BJ (cell line): ENCODE data around the gene IBSP. TPM values are rescaled to one million over a fixed set of nuclear protein-coding genes. Genes with fewer than 3 reads are reported as not detected.

ENCODE experiments used
- CTCF ChIA-PET: fragments of 350-600 bp; formaldehyde crosslinking; extraction: SDS; loops from one replicate; lab custom pipeline; 2021; ENCODE audit warnings: antibody characterized with exemption, inconsistent platforms; lab: Yijun Ruan, JAX
- POLR2A ChIA-PET: fragments of 300-600 bp; sonication (Branson Sonifier 250); formaldehyde crosslinking; extraction: SDS; loops from one replicate; lab custom pipeline; 2021; ENCODE audit warnings: antibody characterized with exemption; lab: Charles Lee
- DNase-seq: peaks from one replicate; pipeline ENCODE4 v3.0.0-alpha.2; 2011; ENCODE audit warnings: low read depth
- H3K27me3 ChIP-seq: 2 replicates; pipeline ENCODE4 v1.6.0; 2011; ENCODE audit warnings: low read length; ENCODE audit not compliant: control insufficient read depth, insufficient read depth
- H3K36me3 ChIP-seq: 2 replicates; pipeline ENCODE4 v1.5.1; 2011; ENCODE audit warnings: low read length; ENCODE audit not compliant: control insufficient read depth, insufficient read depth
- H3K4me3 ChIP-seq: 2 replicates; pipeline ENCODE4 v1.5.1; 2011; ENCODE audit warnings: low read depth, mild to moderate bottlenecking, control low read depth, low read length
- polyA plus RNA-seq: library from polyadenylated mRNA; depleted of rRNA; stranded (reverse); fragments of >200 nt; gene quantifications from 2 replicates; pipeline ENCODE4 v1.2.3, GENCODE V29; 2011
- TF ChIP-seq, protein P1 (sequence below): IDR thresholded peaks from 2 replicates; pipeline ENCODE4 v1.5.1; 2011; ENCODE audit warnings: low read depth, mild to moderate bottlenecking, control low read depth, inconsistent platforms, low read length, moderate library complexity; ENCODE audit not compliant: insufficient read depth

Gene IBSP
- polyA plus RNA-seq, 1 experiment = not detected

DNA sequence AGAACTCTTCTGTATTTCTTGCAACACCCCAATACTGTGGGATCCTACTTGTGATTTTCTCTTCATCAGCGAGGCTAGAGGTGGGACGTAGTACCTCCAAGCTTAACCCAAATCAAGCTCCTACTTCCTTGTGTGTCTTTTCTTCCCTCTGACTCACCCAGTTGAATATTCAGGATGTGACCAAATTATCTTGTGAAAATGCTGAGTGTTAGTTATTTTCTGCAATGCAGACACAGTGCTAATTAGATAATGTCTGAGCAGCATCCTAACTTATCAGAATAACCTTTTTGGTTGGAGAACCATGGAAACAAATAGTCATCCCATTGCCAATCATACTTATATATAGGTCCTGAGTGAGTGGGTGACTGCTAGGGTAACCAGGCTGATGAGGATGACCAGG lies 35.8 kb downstream of the IBSP start:
- DNase-seq = no peak
- Histone ChIP-seq H3K27me3 (no peaks in the 10 kb centered on the region), H3K36me3 (no peaks in the 10 kb centered on the region), H3K4me3 (no peak overlapping the region)
- TF ChIP-seq, protein P1, sequence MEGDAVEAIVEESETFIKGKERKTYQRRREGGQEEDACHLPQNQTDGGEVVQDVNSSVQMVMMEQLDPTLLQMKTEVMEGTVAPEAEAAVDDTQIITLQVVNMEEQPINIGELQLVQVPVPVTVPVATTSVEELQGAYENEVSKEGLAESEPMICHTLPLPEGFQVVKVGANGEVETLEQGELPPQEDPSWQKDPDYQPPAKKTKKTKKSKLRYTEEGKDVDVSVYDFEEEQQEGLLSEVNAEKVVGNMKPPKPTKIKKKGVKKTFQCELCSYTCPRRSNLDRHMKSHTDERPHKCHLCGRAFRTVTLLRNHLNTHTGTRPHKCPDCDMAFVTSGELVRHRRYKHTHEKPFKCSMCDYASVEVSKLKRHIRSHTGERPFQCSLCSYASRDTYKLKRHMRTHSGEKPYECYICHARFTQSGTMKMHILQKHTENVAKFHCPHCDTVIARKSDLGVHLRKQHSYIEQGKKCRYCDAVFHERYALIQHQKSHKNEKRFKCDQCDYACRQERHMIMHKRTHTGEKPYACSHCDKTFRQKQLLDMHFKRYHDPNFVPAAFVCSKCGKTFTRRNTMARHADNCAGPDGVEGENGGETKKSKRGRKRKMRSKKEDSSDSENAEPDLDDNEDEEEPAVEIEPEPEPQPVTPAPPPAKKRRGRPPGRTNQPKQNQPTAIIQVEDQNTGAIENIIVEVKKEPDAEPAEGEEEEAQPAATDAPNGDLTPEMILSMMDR = no peak
- POLR2A ChIA-PET = no interaction called here
- CTCF ChIA-PET = interaction anchor here (1.3 to 1.6 kb wide), 2 partner anchors 13 to 156 kb away, joined by 6 to 7 read pairs; no protein-coding TSS in a partner anchor

DNA sequence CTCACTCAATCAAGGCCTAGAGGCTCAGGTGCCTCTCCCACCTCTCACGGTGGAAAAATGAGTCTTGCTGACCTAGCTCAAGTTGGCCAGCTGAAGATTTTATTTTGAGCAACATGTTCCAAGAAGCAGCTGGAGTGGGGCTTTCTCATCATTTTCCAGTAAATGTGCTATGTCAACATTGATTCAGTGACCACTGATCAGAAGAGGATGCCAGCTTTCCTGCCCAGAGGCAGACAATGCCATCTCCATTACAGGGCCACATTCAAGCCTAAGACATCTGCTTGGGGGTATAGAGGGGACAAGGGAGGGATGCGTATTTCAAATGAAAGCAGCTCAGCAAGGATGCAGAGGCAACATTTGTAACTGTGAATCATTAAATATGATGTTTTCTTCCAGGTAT lies 36.4 kb downstream of the IBSP start:
- TF ChIP-seq, protein P1 = no peak
- ChIA-PET POLR2A (no interaction called here), CTCF (interaction anchor here (1.3 to 1.6 kb wide), 2 partner anchors 13 to 156 kb away, joined by 6 to 7 read pairs; no protein-coding TSS in a partner anchor)
- Histone ChIP-seq H3K4me3 (no peak overlapping the region), H3K36me3 (no peaks in the 10 kb centered on the region), H3K27me3 (no peaks in the 10 kb centered on the region)
- no peak for DNase-seq

DNA sequence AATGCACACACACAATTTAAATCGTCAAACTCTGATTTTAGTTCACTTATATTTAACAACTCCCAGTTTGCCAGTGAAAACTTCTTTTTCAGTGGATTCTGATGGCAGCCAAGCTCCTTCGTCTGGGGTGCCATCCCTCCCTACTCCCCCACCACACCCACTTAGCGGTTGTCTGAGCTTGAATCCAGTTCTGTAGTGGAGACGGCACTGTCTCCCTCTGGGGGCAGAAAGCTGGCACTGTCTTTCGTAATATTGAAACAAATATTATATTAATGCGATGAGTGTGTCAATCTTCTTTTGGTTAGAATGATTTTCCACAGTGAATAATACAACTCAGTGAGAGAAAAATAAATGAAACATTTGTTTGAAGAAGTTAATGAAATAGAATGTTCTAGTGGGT lies 38.9 kb downstream of the IBSP start:
- TF ChIP-seq, protein P1 = peak; percentile 16; the same call in 1 of the 2 replicates
- DNase-seq = no peak
- ChIA-PET POLR2A (no interaction called here), CTCF (interaction anchor here (0.7 to 4.4 kb wide), 14 partner anchors 8 to 378 kb away, joined by 3 to 60 read pairs (median 4); no protein-coding TSS in a partner anchor)
- Histone ChIP-seq H3K36me3 (no peaks in the 10 kb centered on the region), H3K27me3 (no peaks in the 10 kb centered on the region), H3K4me3 (no peak overlapping the region)

GRCh38 chr4:87838890-87839591 lies 39.7 kb downstream of the IBSP start:
- H3K27me3 ChIP-seq = no peaks in the 10 kb centered on the region
- H3K36me3 ChIP-seq = no peaks in the 10 kb centered on the region
- ChIA-PET POLR2A (no interaction called here), CTCF (interaction anchor here (0.7 to 4.4 kb wide), 16 partner anchors 9 to 464 kb away, joined by 3 to 60 read pairs (median 4); no protein-coding TSS in a partner anchor)
- no peak overlapping the region for H3K4me3 ChIP-seq
- DNase-seq = no peak
- TF ChIP-seq, protein P1 = peak; percentile 79

DNA sequence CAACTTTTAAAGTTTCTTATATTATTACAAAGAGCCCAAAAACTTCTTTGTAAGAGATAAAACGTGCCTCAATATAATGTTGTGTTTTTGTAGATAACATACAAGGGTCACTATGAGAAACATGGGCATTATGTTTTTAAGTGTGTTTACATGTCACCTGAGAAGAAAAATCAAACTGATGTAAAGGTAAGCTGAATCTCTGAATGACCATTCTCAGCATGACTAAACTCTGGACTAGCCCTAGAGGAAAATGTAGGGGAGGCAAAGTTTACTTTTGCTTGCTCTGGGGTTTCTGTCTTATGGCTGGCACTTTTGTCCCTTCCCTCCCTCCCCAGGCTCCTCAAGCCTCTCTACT lies 40.2 kb downstream of the IBSP start:
- TF ChIP-seq, protein P1 = no peak
- Histone ChIP-seq H3K27me3 (no peaks in the 10 kb centered on the region), H3K36me3 (no peaks in the 10 kb centered on the region), H3K4me3 (no peak overlapping the region)
- ChIA-PET CTCF (interaction anchor here (0.6 to 4.4 kb wide), 9 partner anchors 10 to 464 kb away, joined by 3 to 60 read pairs (median 8); no protein-coding TSS in a partner anchor), POLR2A (no interaction called here)
- no peak for DNase-seq
